Astrocyte of the spinal cord (primary cell): ENCODE measurements around the gene KDM5B.

Experiments used
- DNase-seq: peaks from one replicate; pipeline ENCODE4 v3.0.0; 2011; ENCODE audit warnings: low read depth, low spot score
- H3K4me3 ChIP-seq: 2 replicates; pipeline ENCODE4 v1.5.1; 2011; ENCODE audit warnings: low read depth, mild to moderate bottlenecking, low read length, moderate library complexity
- in situ Hi-C: cut with HindIII; loops from 2 replicates; pipeline ENCODE4 v1.10.0; 2017; ENCODE audit warnings: low sequenced_read_pairs
- TF ChIP-seq, protein P1 (sequence below): IDR thresholded peaks from 2 replicates; pipeline ENCODE4 v1.5.1; 2012; ENCODE audit warnings: low read depth, mild to moderate bottlenecking, low read length, inconsistent platforms

Gene KDM5B

DNA sequence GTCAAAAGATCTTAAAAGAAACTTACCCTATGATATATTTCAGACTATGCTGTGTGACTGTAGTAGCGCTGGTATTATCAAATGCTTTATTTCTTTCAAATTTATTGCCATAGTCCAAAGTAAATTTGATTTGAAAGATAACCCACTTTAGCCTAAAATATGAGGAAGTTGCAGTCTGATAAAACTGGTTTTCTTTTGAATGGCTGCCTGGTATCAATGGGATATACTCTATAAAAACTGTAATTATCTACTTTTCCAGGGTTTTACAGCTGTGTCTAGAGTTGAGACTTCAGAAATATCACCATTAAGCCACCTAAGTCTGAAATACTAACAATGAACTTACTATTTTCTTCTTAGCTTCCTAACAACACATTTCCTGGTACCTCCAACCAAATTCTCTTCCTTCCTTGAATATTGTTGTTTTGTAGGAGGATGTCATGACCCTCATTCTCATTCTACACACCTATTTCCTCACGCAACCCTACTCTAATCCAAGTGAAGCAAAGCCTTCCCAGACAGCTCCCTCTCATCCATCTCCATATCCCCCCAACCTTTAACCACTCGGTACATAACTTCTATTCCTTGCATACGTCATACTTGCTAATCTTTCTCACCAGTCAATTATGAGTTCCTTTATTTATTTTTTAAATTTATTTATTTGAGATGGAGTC lies 17.0 kb downstream of the KDM5B start:
- no peak for DNase-seq
- in situ Hi-C loops, result no loop called here
- no peak overlapping the region for H3K4me3 ChIP-seq
- TF ChIP-seq, protein P1, sequence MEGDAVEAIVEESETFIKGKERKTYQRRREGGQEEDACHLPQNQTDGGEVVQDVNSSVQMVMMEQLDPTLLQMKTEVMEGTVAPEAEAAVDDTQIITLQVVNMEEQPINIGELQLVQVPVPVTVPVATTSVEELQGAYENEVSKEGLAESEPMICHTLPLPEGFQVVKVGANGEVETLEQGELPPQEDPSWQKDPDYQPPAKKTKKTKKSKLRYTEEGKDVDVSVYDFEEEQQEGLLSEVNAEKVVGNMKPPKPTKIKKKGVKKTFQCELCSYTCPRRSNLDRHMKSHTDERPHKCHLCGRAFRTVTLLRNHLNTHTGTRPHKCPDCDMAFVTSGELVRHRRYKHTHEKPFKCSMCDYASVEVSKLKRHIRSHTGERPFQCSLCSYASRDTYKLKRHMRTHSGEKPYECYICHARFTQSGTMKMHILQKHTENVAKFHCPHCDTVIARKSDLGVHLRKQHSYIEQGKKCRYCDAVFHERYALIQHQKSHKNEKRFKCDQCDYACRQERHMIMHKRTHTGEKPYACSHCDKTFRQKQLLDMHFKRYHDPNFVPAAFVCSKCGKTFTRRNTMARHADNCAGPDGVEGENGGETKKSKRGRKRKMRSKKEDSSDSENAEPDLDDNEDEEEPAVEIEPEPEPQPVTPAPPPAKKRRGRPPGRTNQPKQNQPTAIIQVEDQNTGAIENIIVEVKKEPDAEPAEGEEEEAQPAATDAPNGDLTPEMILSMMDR, result no peak

DNA sequence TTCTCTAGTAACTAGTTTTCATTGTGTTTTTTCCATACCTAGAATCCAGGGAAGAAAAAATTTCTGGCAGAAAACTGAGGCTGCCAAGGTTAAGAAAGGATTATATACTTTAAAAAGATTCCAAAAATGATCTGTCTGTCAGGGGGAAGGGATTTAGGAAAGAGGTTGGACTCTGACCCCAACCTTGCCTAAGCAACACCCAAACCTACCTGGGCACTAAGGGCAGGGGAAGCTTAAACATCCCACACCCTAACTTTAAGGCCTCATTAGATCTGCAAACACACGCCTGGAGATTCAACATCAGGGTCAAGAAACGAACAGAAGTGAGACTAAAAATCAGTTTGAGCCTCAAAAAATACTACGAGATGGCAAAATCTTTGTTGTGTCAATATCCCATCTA lies 19.4 kb downstream of the KDM5B start:
- TF ChIP-seq, protein P1, result no peak
- H3K4me3 ChIP-seq, result no peak overlapping the region
- no peak for DNase-seq
- in situ Hi-C loops, result no loop called here

DNA sequence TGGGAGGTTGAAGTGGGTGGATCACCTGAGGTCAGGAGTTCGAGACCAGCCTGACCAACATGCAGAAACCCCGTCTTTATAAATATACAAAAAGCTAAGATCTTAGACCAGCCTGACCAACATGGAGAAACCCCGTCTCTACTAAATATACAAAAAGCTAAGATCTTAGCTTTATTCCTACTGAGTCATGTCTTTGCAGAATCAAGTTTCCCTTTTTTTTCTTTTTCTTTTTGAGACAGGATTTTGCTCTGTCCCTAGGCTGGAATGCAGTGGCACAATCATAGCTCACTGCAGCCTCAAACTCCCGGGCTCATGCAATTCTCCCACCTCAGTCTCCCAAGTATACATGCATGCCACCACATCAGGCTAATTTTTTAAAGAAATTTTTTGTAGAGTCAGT lies 21.4 kb downstream of the KDM5B start:
- no peak for DNase-seq
- H3K4me3 ChIP-seq, result no peak overlapping the region
- TF ChIP-seq, protein P1, result no peak
- in situ Hi-C loops, result no loop called here

DNA sequence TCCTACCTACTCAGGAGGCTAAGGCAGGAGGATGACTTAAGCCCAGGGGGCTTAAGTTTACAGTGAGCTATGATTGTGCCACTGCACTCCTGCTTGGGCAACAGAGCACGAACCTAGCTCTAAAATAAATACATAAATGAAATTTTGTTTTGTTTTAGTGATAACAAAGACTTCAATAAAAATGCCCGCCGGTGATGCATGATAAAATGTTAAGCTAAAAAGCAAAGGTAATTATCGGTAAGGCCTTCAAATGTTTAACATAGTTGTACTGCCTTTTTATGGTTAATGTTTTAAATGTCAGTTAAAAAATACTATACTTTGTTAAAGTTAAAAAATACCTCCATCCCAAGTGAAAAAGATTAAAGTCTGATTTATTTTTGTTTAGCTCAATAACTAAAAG lies 27.0 kb downstream of the KDM5B start:
- DNase-seq, result no peak
- no peak overlapping the region for H3K4me3 ChIP-seq
- TF ChIP-seq, protein P1, result no peak
- in situ Hi-C loops, result no loop called here

DNA sequence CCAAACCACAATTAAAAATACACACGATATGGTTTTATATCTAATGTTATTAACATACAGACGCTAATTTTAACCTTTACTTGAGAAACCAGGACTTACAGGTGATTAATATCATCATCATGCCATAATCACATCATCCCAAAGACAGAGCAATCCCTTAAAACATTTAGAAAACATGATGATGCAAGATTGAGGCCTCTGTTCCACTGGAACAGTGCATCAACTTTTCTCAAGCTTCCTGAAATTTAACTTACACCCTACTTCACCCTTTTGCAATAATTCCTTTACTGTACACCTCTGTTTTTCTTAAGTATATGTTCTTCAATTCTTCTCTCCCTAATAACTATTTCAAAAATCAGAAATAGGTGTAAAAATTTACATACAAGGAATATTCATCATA lies 38.1 kb downstream of the KDM5B start:
- no peak for DNase-seq
- no peak overlapping the region for H3K4me3 ChIP-seq
- in situ Hi-C loops, result no loop called here
- TF ChIP-seq, protein P1, result no peak

DNA sequence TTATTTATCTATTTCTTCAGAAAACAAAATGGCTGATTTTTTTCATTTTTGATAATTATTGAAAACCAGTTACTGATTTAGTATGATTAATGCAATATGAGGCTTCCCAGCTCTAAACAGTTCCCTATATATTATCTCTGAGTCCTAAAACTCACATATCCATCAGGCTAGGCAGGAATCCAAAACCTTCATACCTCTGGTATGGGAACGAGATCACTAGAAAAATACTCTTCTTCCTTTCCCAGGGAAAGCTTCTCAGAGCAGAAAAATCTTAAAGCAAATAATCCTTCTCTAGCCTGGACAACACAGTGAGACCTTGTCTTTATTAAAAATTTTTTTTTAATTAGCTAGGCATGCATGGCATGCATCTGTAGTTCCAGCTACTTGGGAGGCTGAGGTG lies 42.5 kb downstream of the KDM5B start:
- TF ChIP-seq, protein P1, result no peak
- DNase-seq, result no peak
- in situ Hi-C loops, result no loop called here
- no peak overlapping the region for H3K4me3 ChIP-seq
